ENCODE results near the gene C5orf34.
"Not testable (repeated sequence)": the region's sequence is repeated elsewhere in the genome, so short reads cannot be mapped to it uniquely, and the experiment has no call there.

GRCh38 chr5:43511062-43511461 lies 3.9 kb downstream of the C5orf34 start:
- TF ChIP-seq, protein P1, sequence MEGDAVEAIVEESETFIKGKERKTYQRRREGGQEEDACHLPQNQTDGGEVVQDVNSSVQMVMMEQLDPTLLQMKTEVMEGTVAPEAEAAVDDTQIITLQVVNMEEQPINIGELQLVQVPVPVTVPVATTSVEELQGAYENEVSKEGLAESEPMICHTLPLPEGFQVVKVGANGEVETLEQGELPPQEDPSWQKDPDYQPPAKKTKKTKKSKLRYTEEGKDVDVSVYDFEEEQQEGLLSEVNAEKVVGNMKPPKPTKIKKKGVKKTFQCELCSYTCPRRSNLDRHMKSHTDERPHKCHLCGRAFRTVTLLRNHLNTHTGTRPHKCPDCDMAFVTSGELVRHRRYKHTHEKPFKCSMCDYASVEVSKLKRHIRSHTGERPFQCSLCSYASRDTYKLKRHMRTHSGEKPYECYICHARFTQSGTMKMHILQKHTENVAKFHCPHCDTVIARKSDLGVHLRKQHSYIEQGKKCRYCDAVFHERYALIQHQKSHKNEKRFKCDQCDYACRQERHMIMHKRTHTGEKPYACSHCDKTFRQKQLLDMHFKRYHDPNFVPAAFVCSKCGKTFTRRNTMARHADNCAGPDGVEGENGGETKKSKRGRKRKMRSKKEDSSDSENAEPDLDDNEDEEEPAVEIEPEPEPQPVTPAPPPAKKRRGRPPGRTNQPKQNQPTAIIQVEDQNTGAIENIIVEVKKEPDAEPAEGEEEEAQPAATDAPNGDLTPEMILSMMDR (IDR thresholded peaks at IDR 0.05 in 4 of 5, conservative IDR thresholded peaks at IDR 0.05 in 1 of 5) = not testable (repeated sequence)
- not testable (repeated sequence) for TF ChIP-seq POLR2A (IDR thresholded peaks at IDR 0.05)
